ENCODE measurements around the gene CYTH4.

DNA sequence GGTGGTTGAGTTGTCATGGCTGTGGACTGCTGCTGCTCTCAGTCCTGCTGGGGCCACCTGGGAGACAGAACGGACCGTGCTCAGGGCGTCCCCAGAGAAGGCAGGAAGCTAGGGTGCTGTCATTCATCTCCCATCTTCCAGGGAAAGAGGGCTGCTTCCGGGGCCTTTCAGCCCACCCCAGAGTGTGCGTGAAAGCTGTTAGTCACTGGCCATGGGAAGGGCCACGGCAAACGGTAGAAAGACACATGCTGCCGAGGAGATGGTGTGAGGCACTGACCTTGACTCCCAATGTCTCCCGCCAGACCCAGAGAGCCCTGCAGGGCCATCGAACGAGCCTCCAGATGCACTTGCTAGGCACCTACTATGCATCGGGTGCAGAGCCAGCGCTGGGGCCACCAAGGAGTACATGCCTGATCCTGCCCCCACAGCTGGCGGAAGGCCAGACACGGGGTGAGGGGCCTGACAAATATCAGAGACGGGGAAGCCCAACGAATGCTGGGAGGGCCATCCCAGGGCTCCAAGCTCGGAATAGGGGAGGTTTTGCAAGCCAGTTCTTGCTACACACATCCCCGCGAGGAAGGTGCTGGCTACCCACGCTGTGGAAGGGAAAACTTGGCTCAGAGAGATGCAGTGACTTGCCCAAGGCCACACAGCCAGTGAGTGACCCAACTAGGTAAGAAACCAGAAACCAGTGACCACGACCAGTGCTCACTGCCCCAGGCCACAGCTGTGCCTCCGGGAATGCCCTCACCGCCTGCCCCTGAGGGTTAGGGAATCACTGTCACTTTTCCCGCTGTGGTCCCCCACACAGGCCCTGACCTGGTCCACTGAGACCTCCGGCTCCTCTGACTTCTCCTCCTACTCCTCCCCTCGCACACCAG is 48.3 kb upstream of the CYTH4 start:
- TF ChIP-seq CTCF (conservative IDR thresholded peaks at IDR 0.05) (no peak), EZH2 (IDR thresholded peaks at IDR 0.05; ENCODE audit: low read depth) (no peak)
